ENCODE data around the gene NLGN2. TPM values are rescaled to one million over a fixed set of nuclear protein-coding genes. Genes with fewer than 3 reads are reported as not detected.

NLGN2 gene
- total and polyA plus RNA-seq, 2 of the 8 experiments (the other 6 are each of a cell fraction or from before 2014, with no cell fraction given), result 21.2 to 62.8 TPM

GRCh38 chr17:7406235-7406825, 1.3 kb upstream of the NLGN2 start:
- Histone ChIP-seq H2BK12ac (ENCODE audit: low read depth, low read length) (no peak overlapping the region), H3K23me2 (ENCODE audit: low read depth, low read length) (peaks cover 17% of the 10 kb centered on the region; the same call in 1 of the 2 replicates), H3K4me2 (ENCODE audit: insufficient read depth in 1 of 2, low read depth in 2 of 2, low read length in 2 of 2) (peak overlapping the region; percentile 90 to 97), H3K4me1 (replicated peaks in 1 of 4; ENCODE audit: control insufficient read depth in 3 of 4, insufficient read depth in 4 of 4, low read length in 3 of 4) (peaks cover 0 to 18% (median 12%) of the 10 kb centered on the region in 4 experiments; a peak in 5 of 7 replicates), H4K20me1 (replicated peaks in 1 of 2; ENCODE audit: control insufficient read depth in 1 of 2, insufficient read depth in 2 of 2, low read length in 2 of 2) (peaks cover 0 to 22% of the 10 kb centered on the region in 2 experiments), H3K27ac (ENCODE audit: low read depth, low read length) (no peak overlapping the region), H2AK5ac (ENCODE audit: low read depth, low read length) (no peak overlapping the region), H3K4ac (replicated peaks; ENCODE audit: insufficient read length, low read depth, low read length) (no peak overlapping the region), H4K8ac (ENCODE audit: extremely low read depth, insufficient read depth, low read length) (no peak overlapping the region), H2BK5ac (ENCODE audit: low read depth, low read length) (no peak overlapping the region), H2AFZ (ENCODE audit: low read length) (no peak overlapping the region), H4K5ac (ENCODE audit: insufficient read length, low read depth, low read length) (no peak overlapping the region), H2BK120ac (replicated peaks; ENCODE audit: low read depth, low read length) (no peak overlapping the region), H3K18ac (ENCODE audit: extremely low read depth, low read length) (no peak overlapping the region), H3K36me3 (ENCODE audit: control insufficient read depth in 2 of 4, insufficient read depth in 4 of 4, low read length in 3 of 4) (peaks cover 2 to 19% (median 17%) of the 10 kb centered on the region in 4 experiments; a peak in 5 of 8 replicates), H3K23ac (ENCODE audit: insufficient read length) (no peak overlapping the region), H3K14ac (ENCODE audit: insufficient read length) (no peak overlapping the region), H3K27me3 (replicated peaks in 1 of 4; ENCODE audit: control insufficient read depth in 3 of 4, extremely low read depth in 1 of 4, insufficient read depth in 3 of 4, low read length in 3 of 4) (no peaks in the 10 kb centered on the region; a peak in 1 of 7 replicates), H3K9me3 (ENCODE audit: insufficient read depth in 2 of 2, low read depth in 1 of 2, low read length in 1 of 2) (no peaks in the 10 kb centered on the region), H4K91ac (replicated peaks; ENCODE audit: insufficient read length, low read length) (no peak overlapping the region), H3K79me1 (ENCODE audit: low read depth, low read length) (peaks cover 7% of the 10 kb centered on the region), H2BK15ac (ENCODE audit: low read length) (no peak overlapping the region), H2BK20ac (ENCODE audit: low read length) (no peak overlapping the region), H3K79me2 (ENCODE audit: control insufficient read depth in 1 of 2, insufficient read depth in 2 of 2, low read length in 2 of 2) (peaks cover 0 to 8% of the 10 kb centered on the region in 2 experiments; a peak in 1 of 4 replicates), H3K4me3 (ENCODE audit: extremely low read depth in 1 of 4, insufficient read depth in 2 of 4, low read depth in 3 of 4, low read length in 4 of 4) (peak overlapping the region; percentile 72 to 94 (median 81); a peak in 7 of 8 replicates), H3K9ac (replicated peaks in 1 of 4; ENCODE audit: extremely low read depth in 1 of 4, low read depth in 3 of 4, low read length in 3 of 4) (no peak overlapping the region), H3K56ac (replicated peaks; ENCODE audit: insufficient read length, low read depth, low read length) (no peak overlapping the region)
- DNase-seq (ENCODE audit: low read depth in 1 of 2, low spot score in 2 of 2) (no peak), FAIRE-seq (no peak)
- POLR2A ChIA-PET (ENCODE audit: partially characterized antibody), result interaction anchor here (0.7 to 8.2 kb wide), 19 partner anchors 10 to 152 kb away, joined by 3 to 66 read pairs (median 4); partner anchors contain the start of genes ACAP1, CHRNB1, FGF11 and PLSCR3
- CTCF ChIA-PET (ENCODE audit: partially characterized antibody), result interaction anchor here (1.0 to 2.9 kb wide), 7 partner anchors 15 to 155 kb away, joined by 3 to 15 read pairs (median 4); partner anchors contain the start of gene SPEM1
- 12% methylated on average over 3 of the region's 12 CpGs; no CpG with 5 or more reads in 1 of the 2 experiments for WGBS, 2 experiments (ENCODE audit: extremely low coverage in 1 of 2, insufficient coverage in 1 of 2, insufficient read length in 1 of 2, insufficient replicate concordance in 2 of 2, low coverage in 1 of 2, low lambda C conversion rate in 2 of 2, missing lambda C conversion rate in 1 of 2)
- TF ChIP-seq CHD2 (IDR thresholded peaks at IDR 0.05; ENCODE audit: low read length) (no peak), SAP30 (IDR thresholded peaks at IDR 0.05; ENCODE audit: insufficient read depth, insufficient replicate concordance, low read length) (no peak), RBBP5 (IDR thresholded peaks at IDR 0.05; ENCODE audit: borderline replicate concordance, low read depth, low read length) (0 out of 2 replicates have a peak, but pooled peaks have one; percentile 20)
